HepG2 (cell line): Measurements from ENCODE around the gene GLRX5. TPM values are rescaled to one million over a fixed set of nuclear protein-coding genes. Genes with fewer than 3 reads are reported as not detected.

Source experiments
- CBX5 ChIP-seq: sonication (generic); formaldehyde crosslinking; IDR thresholded peaks from 2 replicates; pipeline ENCODE4 v1.4.0; 2020; ENCODE audit warnings: missing genetic modification reagents, borderline replicate concordance
- CCAR2 ChIP-seq: fragments of 200-400 bp; formaldehyde crosslinking; optimal IDR thresholded peaks from 2 replicates; pipeline ENCODE3; 2018; ENCODE audit warnings: low read depth, mild to moderate bottlenecking, low read length, moderate library complexity
- EEA1 ChIP-seq: sonication (generic); formaldehyde crosslinking; IDR thresholded peaks from 2 replicates; pipeline ENCODE4 v1.5.1; 2020; ENCODE audit warnings: mild to moderate bottlenecking, missing genetic modification reagents, borderline replicate concordance
- GATA4 ChIP-seq: sonication (generic); IDR thresholded peaks from 2 replicates; pipeline ENCODE4 v1.6.1; 2016; ENCODE audit warnings: antibody characterized with exemption, low read depth, borderline replicate concordance
- HNRNPLL ChIP-seq: fragments of 200-400 bp; formaldehyde crosslinking; IDR thresholded peaks from 2 replicates; pipeline ENCODE4 v1.6.1; 2017; ENCODE audit warnings: mild to moderate bottlenecking, low read depth, low read length; ENCODE audit not compliant: poor library complexity, severe bottlenecking
- HOXA3 ChIP-seq: sonication (generic); formaldehyde crosslinking; IDR thresholded peaks from 2 replicates; pipeline ENCODE4 v1.5.0; 2020; ENCODE audit warnings: missing genetic modification reagents
- HOXA5 ChIP-seq: sonication (generic); formaldehyde crosslinking; IDR thresholded peaks from 2 replicates; pipeline ENCODE4 v1.4.0; 2020; ENCODE audit warnings: missing genetic modification reagents
- ISL2 ChIP-seq: sonication (generic); formaldehyde crosslinking; IDR thresholded peaks from 2 replicates; pipeline ENCODE4 v1.5.0; 2020; ENCODE audit warnings: missing genetic modification reagents
- KLF15 ChIP-seq: sonication (generic); formaldehyde crosslinking; IDR thresholded peaks from 2 replicates; pipeline ENCODE4 v1.8.1; 2023; ENCODE audit warnings: borderline replicate concordance, mild to moderate bottlenecking, inconsistent platforms, missing genetic modification reagents, mixed read lengths
- MAFK ChIP-seq, 2 experiments: IDR thresholded peaks in 1 of 2; conservative IDR thresholded peaks in 1 of 2; 2 replicates each; pipeline ENCODE4 v1.6.1; 2011; ENCODE audit warnings: improper control_type of control experiment in 2 of 2, low read length in 2 of 2
- MLLT10 ChIP-seq: sonication (generic); formaldehyde crosslinking; IDR thresholded peaks from 2 replicates; pipeline ENCODE4 v1.4.0; 2020; ENCODE audit warnings: missing genetic modification reagents
- RXRA ChIP-seq: sonication (generic); formaldehyde crosslinking; IDR thresholded peaks from 2 replicates; pipeline ENCODE4 v1.5.1; 2020; ENCODE audit warnings: missing genetic modification reagents
- THAP11 ChIP-seq: IDR thresholded peaks from 2 replicates; pipeline ENCODE4 v1.6.1; 2016; ENCODE audit warnings: missing biosample characterization, missing genetic modification reagents
- TOPORS ChIP-seq: sonication (generic); formaldehyde crosslinking; IDR thresholded peaks from 2 replicates; pipeline ENCODE4 v1.8.0; 2023; ENCODE audit warnings: mild to moderate bottlenecking, missing genetic modification reagents
- ZNF235 ChIP-seq: sonication (generic); formaldehyde crosslinking; IDR thresholded peaks from 2 replicates; pipeline ENCODE4 v1.8.1; 2023; ENCODE audit warnings: mild to moderate bottlenecking, missing genetic modification reagents, borderline replicate concordance
- ZNF317 ChIP-seq: sonication (generic); formaldehyde crosslinking; IDR thresholded peaks from 2 replicates; pipeline ENCODE4 v1.5.0; 2020; ENCODE audit warnings: mild to moderate bottlenecking, missing genetic modification reagents
- ZNF530 ChIP-seq: sonication (generic); formaldehyde crosslinking; IDR thresholded peaks from 2 replicates; pipeline ENCODE4 v1.5.0; 2020; ENCODE audit warnings: low read depth, mild to moderate bottlenecking, missing genetic modification reagents
- ZNF543 ChIP-seq: sonication (generic); formaldehyde crosslinking; IDR thresholded peaks from 2 replicates; pipeline ENCODE4 v1.4.0; 2020; ENCODE audit warnings: mild to moderate bottlenecking, missing genetic modification reagents
- ZNF737 ChIP-seq: sonication (generic); formaldehyde crosslinking; IDR thresholded peaks from 2 replicates; pipeline ENCODE4 v1.5.0; 2020; ENCODE audit warnings: missing genetic modification reagents, mild to moderate bottlenecking, borderline replicate concordance
- ZNF788 ChIP-seq: sonication (generic); formaldehyde crosslinking; IDR thresholded peaks from 2 replicates; pipeline ENCODE4 v1.5.0; 2020; ENCODE audit warnings: mild to moderate bottlenecking, missing genetic modification reagents, borderline replicate concordance
- polyA plus RNA-seq, 8 experiments: library from polyadenylated mRNA; depleted of rRNA in 3 of 8; stranded (reverse) in 7 of 8; unstranded in 1 of 8; fragments of >200 nt; fragmentation: Illumina TruSeq in 4 of 8; extraction: Trizol in 4 of 8; gene quantifications; 2 replicates each; pipeline versions ENCODE4 v1.2.1 to v1.2.3, GENCODE V29; 2011 to 2016; ENCODE audit warnings: low read depth in 4 of 8, missing spikeins in 1 of 8, mixed read lengths in 1 of 8; ENCODE audit not compliant: insufficient read depth in 1 of 8
- total RNA-seq, 5 experiments: library from RNA; depleted of rRNA; stranded (reverse); fragments of >200 nt; fragmentation: Illumina TruSeq; extraction: Trizol; gene quantifications; 2 replicates each; pipeline ENCODE4 v1.2.3, GENCODE V29; 2016; ENCODE audit warnings: low read depth in 1 of 5
- TF ChIP-seq, protein P1 (sequence below): sonication (generic); formaldehyde crosslinking; IDR thresholded peaks from 2 replicates; pipeline ENCODE4 v1.9.0; 2021; ENCODE audit warnings: missing genetic modification reagents, borderline replicate concordance
- TF ChIP-seq, protein P2 (sequence below): sonication (generic); formaldehyde crosslinking; IDR thresholded peaks from 2 replicates; pipeline ENCODE4 v1.8.0; 2023; ENCODE audit warnings: mild to moderate bottlenecking, missing genetic modification reagents
- TF ChIP-seq, protein P3 (sequence below): IDR thresholded peaks from 2 replicates; pipeline ENCODE4 v1.6.1; 2018; ENCODE audit warnings: missing genetic modification reagents
- TF ChIP-seq, protein P4 (sequence below): sonication (generic); formaldehyde crosslinking; IDR thresholded peaks from 2 replicates; pipeline ENCODE4 v1.5.0; 2020; ENCODE audit warnings: missing genetic modification reagents, mild to moderate bottlenecking, borderline replicate concordance
- TF ChIP-seq, protein P5 (sequence below): sonication (generic); formaldehyde crosslinking; IDR thresholded peaks from 2 replicates; pipeline ENCODE4 v1.8.1; 2023; ENCODE audit warnings: missing genetic modification reagents, mild to moderate bottlenecking, borderline replicate concordance

The GLRX5 gene
- total and polyA plus RNA-seq, 2 of the 13 experiments (the other 11 are each of a cell fraction or from before 2014, with no cell fraction given) = 122 to 146 TPM

DNA sequence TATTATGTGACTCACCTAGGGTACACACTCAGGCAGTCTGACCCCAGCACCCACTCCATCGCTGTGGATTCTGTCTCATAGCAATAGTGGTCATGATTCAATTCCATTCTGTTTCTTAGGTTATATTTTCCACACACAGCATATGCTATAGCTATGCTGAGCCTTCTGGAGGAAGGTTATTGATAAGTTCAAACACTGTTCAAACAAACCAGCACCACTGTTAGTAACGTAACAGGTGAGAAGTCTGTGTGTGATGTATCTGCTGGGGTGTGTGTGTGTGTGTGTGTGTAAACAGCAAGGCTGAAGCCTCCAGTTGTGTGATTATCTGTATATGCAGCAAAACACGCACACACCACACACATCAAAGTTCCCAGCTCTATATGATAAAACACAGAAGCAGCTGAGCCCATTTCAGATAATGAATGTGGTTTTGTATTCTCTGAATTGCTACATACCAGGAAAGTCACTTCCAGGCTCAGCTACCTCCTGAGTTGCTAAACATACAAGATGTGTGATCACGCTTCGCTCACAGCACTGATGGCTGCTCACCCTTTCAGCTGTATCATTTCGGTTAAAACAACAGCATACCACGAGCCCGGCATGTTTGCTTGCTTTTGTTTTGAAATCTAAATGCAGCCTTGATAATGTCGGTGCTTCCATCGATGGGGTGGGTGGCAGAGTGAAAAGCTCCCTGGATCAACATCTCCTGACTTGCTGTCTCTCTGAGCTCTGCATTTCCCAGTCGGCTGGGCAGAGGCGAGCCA, 11.6 kb upstream of the GLRX5 start (continued):
- TF ChIP-seq CCAR2 (no peak), ZNF737 (no peak), ZNF530 (no peak), EEA1 (CRISPR knock-in tag) (no peak), CBX5 (CRISPR knock-in tag) (peak; percentile 28; the same call in 1 of the 2 replicates), HNRNPLL (no peak), ZNF543 (CRISPR knock-in tag) (peak; percentile 44; the same call in 1 of the 2 replicates), ISL2 (CRISPR knock-in tag) (peak; percentile 55), ZNF788 (peak; percentile 78), HOXA3 (CRISPR knock-in tag) (peak; percentile 73; the same call in 1 of the 2 replicates), ZNF235 (CRISPR knock-in tag) (no peak), ZNF317 (no peak), THAP11 (CRISPR knock-in tag) (peak; percentile 23; the same call in 1 of the 2 replicates), MAFK (conservative IDR thresholded peaks at IDR 0.05 in 1 of 2, IDR thresholded peaks at IDR 0.05 in 1 of 2; ENCODE audit: low read length in 2 of 2) (no peak), RXRA (CRISPR knock-in tag) (peak; percentile 59; the same call in 1 of the 2 replicates), TOPORS (CRISPR knock-in tag) (peak; percentile 65; the same call in 1 of the 2 replicates), MLLT10 (CRISPR knock-in tag) (no peak), GATA4 (peak; percentile 73; the same call in 1 of the 2 replicates), HOXA5 (CRISPR knock-in tag) (peak; percentile 53; the same call in 1 of the 2 replicates), KLF15 (CRISPR knock-in tag) (no peak)
- TF ChIP-seq, protein P1, sequence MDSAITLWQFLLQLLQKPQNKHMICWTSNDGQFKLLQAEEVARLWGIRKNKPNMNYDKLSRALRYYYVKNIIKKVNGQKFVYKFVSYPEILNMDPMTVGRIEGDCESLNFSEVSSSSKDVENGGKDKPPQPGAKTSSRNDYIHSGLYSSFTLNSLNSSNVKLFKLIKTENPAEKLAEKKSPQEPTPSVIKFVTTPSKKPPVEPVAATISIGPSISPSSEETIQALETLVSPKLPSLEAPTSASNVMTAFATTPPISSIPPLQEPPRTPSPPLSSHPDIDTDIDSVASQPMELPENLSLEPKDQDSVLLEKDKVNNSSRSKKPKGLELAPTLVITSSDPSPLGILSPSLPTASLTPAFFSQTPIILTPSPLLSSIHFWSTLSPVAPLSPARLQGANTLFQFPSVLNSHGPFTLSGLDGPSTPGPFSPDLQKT = no peak
- TF ChIP-seq, protein P2, sequence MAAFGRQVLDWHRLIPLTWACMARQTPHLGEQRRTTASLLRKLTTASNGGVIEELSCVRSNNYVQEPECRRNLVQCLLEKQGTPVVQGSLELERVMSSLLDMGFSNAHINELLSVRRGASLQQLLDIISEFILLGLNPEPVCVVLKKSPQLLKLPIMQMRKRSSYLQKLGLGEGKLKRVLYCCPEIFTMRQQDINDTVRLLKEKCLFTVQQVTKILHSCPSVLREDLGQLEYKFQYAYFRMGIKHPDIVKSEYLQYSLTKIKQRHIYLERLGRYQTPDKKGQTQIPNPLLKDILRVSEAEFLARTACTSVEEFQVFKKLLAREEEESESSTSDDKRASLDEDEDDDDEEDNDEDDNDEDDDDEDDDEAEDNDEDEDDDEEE (CRISPR knock-in tag) = no peak
- TF ChIP-seq, protein P3, sequence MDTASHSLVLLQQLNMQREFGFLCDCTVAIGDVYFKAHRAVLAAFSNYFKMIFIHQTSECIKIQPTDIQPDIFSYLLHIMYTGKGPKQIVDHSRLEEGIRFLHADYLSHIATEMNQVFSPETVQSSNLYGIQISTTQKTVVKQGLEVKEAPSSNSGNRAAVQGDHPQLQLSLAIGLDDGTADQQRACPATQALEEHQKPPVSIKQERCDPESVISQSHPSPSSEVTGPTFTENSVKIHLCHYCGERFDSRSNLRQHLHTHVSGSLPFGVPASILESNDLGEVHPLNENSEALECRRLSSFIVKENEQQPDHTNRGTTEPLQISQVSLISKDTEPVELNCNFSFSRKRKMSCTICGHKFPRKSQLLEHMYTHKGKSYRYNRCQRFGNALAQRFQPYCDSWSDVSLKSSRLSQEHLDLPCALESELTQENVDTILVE (CRISPR knock-in tag) = peak; percentile 63
- TF ChIP-seq, protein P4, sequence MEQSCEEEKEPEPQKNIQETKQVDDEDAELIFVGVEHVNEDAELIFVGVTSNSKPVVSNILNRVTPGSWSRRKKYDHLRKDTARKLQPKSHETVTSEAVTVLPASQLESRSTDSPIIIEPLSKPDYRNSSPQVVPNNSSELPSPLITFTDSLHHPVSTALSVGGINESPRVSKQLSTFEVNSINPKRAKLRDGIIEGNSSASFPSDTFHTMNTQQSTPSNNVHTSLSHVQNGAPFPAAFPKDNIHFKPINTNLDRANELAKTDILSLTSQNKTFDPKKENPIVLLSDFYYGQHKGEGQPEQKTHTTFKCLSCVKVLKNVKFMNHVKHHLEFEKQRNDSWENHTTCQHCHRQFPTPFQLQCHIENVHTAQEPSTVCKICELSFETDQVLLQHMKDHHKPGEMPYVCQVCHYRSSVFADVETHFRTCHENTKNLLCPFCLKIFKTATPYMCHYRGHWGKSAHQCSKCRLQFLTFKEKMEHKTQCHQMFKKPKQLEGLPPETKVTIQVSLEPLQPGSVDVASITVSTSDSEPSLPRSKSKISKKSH (CRISPR knock-in tag) = no peak
- TF ChIP-seq, protein P5, sequence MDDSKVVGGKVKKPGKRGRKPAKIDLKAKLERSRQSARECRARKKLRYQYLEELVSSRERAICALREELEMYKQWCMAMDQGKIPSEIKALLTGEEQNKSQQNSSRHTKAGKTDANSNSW (CRISPR knock-in tag) = no peak
